ENCODE data around the gene NUDCD2.
"Not testable (repeated sequence)": the region's sequence is repeated elsewhere in the genome, so short reads cannot be mapped to it uniquely, and the experiment has no call there.

Gene NUDCD2

DNA sequence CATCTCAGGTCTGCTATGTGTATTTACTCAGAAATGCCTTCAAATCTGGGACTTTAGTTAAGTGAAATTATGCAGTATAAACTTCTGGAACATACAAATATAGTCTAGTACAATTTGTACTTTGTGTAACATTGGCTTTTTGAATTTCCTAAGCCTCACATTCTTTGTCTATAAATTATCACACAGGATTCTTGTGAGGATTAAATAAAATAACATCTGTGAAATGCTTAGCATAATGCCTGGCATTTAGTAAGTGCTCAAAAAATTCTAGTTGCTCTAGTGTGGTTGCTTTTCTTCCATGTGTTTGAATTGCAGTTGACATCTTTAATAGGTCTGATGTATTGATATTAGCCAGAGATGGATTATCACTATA lies 3.1 kb upstream of the NUDCD2 start:
- DNase-seq: no peak

- DNase-seq: no peak
Observed at GRCh38 chr5:163460562-163461171, 765 bp upstream of the NUDCD2 start, which contains the start of gene HMMR. TSS of gene HMMR (plus strand) at chr5:163460632. CDS start at chr5:163460693, 61 bp downstream.

- DNase-seq: no peak
Observed at GRCh38 chr5:163459462-163459818, 462 bp downstream of the NUDCD2 start.

DNA sequence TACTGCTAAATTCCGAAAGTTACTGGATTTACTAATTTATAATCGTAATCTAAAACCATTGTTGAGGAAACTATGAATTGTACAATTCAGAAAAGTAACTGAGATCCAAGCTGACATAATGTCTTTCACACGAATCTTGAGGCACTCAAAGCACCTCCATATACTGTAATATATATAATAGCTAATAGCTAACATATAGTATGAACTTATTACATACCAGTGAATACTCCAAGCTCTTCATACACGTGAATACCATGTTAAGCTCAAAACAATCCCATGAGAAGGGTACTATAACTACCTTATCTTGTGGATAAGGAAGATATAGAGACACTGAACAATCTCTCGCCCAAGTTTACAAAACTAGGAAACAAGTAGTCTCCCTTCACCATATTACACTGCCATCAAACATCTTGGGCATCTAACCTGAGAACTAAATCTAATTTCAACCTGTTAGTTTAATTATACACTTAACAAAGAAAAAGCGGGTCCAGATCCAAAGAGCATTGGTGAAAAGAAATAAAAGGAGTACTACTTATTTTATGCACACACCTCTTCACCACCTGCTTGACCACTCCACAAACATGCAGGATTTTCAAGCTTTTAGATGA lies 1.0 kb downstream of the NUDCD2 start:
- no peak for DNase-seq

- no peak for DNase-seq
Observed at GRCh38 chr5:163456840-163457239, 3.1 kb downstream of the NUDCD2 start.

GRCh38 chr5:163456029-163456589 lies 3.8 kb downstream of the NUDCD2 start:
- DNase-seq: no peak

- DNase-seq: not testable (repeated sequence)
Observed at GRCh38 chr5:163455406-163455805, 4.5 kb downstream of the NUDCD2 start.

DNA sequence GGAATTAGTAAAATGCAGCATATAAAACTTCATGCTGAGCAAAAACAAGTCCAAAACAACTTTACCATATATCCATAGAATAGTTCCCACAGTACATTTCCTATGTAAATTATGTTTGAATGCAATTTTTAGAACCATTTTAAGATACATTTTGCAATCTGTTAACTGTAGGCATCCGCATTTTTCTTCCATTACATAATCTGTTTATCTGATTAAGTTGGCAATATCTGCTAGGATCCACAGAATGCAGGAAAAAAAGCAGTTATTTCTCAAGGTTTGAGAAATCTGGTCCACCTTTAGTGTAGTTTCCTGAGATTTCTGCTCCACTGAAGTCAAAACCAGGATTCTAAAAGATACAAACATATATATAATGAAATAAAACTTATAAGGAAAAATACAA lies 6.2 kb downstream of the NUDCD2 start:
- DNase-seq: no peak

GRCh38 chr5:163451489-163451888 lies 8.4 kb downstream of the NUDCD2 start:
- no peak for DNase-seq

GRCh38 chr5:163448491-163448890 lies 11.4 kb downstream of the NUDCD2 start:
- DNase-seq: no peak

DNA sequence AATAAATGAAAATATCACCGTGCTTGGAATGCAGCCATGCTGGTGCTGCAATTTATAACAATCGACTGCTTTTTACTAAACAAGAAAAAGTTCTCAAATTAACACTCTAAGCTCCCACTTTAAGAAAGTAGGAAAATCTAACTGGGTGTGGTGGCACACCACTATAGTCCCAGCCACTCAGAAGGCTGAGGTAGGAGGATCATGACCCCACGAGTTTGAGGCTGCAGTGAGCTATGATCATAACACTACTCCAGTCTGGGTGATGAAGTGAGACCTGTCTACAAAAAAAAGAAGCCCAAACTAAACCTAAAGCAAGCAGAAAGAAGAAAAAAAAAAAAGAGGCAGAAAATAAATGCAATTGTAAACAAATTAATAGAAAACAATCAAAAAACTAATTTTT lies 12.0 kb downstream of the NUDCD2 start:
- no peak for DNase-seq

GRCh38 chr5:163447191-163447590 lies 12.7 kb downstream of the NUDCD2 start:
- no peak for DNase-seq

DNA sequence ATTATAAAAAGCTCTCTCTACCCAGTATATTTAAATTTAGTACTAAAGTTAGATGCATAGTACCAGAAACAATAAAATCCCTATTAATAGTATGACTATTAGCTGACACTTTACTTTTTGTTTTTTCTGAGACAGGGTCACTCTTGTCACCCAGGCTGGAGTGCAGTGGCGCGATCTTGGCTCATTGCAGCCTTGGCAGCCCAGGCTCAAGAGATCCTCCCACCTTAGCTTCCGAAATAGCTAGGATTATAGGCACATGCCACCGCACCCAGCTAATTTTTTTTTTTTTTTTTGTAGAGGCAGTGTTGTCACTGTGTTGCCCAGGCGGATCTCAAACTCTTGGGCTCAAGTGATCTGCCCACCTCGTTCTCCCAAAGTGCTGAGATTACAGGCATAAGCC lies 14.6 kb downstream of the NUDCD2 start:
- DNase-seq: no peak

DNA sequence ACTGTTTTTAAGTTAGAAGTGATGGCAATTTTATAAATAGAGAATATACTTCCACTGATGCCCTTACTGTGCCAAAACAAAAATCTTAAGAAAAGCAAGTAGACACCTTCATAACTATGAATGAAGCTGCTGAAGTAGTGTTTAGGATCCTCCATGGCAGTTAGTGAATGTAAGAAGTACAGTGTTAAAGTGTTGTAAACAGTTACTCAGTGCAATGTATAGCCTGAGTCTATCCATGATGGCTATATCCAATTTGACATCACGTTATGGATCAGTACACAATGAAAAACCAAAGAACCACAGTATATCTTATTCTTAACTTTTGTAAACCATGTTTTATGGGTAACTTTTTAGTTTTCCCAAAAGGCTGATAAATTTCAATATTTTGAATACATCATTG lies 15.4 kb downstream of the NUDCD2 start:
- no peak for DNase-seq

- DNase-seq: no peak
Observed at GRCh38 chr5:163440954-163441353, 18.9 kb downstream of the NUDCD2 start.

DNA sequence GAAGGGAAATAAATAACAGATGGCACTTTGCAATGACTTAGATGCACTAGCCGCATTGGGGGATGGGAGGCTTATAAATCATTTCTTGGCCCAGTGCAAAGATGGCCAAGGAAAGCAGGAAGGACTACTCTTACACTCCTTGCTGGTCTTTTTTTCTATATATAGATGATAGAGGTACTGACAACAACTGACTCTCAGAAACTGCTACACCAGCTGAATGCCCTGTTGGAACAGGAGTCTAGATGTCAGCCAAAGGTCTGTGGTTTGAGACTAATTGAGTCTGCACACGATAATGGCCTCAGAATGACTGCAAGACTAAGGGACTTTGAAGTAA lies 20.8 kb downstream of the NUDCD2 start:
- DNase-seq: no peak

DNA sequence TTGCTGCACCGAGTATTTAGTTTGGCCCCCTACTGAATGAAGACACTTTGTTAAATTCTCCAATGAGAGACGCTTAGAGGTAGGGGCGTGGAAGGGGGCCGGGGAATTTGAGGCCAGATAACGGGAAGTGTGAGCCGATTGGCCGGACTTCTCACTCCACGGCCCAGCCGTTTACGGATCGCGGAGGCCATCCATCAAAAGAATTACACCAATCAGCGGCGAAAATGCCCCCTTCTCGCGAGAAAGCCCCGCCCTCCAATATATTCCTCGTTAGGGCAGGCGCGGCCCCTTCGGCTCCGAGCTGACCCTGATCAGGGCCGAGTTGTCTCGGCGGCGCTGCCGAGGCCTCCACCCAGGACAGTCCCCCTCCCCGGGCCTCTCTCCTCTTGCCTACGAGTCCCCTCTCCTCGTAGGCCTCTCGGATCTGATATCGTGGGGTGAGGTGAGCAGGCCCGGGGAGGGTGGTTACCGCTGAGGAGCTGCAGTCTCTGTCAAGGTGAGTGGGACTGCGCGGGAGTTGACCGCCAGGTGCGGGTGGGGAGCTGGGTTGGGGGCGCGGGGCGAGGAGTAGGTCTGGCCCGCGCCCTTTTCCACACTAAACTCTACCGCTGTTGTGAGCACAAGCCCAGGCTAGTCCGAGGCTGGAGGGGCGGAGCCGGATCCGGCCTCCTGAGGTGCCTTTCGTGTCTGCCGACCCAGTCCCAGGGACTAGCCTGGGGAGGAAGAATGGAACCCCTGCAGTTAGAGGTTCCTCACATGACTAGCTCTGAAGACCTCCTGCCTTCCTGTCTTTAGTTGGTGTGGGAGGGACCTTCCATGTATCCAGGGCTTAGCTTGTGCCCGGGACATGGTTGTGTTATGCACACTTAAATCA lies 22.4 kb downstream of the NUDCD2 start, which contains the start of gene CCNG1:
Gene CCNG1, plus strand, starts transcription at position 287 of the 874 bp plus-strand sequence. CDS start 1,662 bp downstream, outside the sequence.
- DNase-seq: peak; percentile 89

DNA sequence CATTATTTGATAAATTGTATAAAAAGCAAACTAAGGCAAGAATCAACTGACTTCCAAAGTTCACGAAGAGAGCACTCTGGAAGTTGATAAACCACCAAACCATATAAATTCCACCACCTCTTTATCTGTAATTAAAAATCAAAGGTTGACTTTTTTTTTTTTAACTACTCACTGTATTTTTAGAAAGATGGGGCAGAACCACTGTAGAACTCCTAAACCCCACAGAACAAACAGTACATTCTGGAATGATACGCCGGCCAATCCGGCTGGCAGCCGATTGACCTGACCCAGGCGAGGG lies 22.9 kb downstream of the NUDCD2 start:
- DNase-seq: no peak

DNA sequence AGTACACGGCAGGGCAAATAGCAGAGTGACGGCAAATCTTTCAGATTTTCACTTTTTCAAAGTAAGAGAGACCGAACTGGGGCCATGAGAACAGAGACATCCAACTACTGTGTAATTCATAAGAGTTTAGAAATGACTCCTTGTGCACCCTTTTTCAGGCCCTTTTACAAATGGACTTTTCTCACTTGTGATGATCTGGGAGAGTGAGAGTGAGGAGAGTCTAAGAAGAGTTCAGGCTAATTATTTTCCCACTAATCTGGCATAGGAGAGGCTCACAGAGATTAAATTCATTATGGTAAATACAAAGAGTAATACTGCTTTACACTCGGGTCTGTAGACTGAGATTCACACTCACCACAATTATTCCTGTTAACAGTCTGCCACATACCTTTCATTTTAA lies 23.4 kb downstream of the NUDCD2 start:
- DNase-seq: no peak

GRCh38 chr5:163434401-163434866 lies 25.5 kb downstream of the NUDCD2 start:
- DNase-seq: no peak

- DNase-seq: no peak
Observed at GRCh38 chr5:163433271-163433670, 26.6 kb downstream of the NUDCD2 start.

DNA sequence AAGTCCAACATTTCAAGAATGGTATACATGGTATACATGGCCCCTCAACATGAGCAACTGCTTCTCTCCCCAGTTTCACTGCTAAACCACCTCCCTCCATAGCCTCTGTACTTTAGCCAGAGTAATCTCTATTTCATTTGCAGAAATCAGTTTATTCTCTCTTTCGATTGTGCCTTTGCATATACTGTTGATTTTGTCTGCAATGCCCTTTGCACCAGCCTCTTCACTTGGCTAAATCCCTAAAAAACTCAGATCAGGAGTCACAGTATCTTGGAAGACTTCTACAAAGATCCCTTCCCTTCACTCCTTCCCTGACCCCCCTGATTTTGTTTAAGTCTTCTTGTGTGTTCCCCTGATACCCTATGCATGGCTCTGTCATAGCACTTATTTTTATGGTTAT lies 27.4 kb downstream of the NUDCD2 start:
- no peak for DNase-seq

GRCh38 chr5:163426128-163426527 lies 33.8 kb downstream of the NUDCD2 start:
- DNase-seq: not testable (repeated sequence)

- DNase-seq: no peak
Observed at GRCh38 chr5:163424836-163425235, 35.1 kb downstream of the NUDCD2 start.
